Urinary bladder (tissue), 4 donors: ENCODE results near the gene TXNDC11. TPM values are rescaled to one million over a fixed set of nuclear protein-coding genes. Genes with fewer than 3 reads are reported as not detected.

Experiments
- DNase-seq: peaks from one replicate; pipeline ENCODE4 v3.0.0-alpha.2; 2015; ENCODE audit errors: extremely low spot score
- H3K27ac ChIP-seq: one replicate; pipeline ENCODE4 v1.5.1; 2013; ENCODE audit warnings: low read depth, mild to moderate bottlenecking, moderate library complexity
- H3K36me3 ChIP-seq: one replicate; pipeline ENCODE4 v1.6.1; 2013; ENCODE audit warnings: mild to moderate bottlenecking, moderate library complexity; ENCODE audit not compliant: insufficient read depth
- H3K4me1 ChIP-seq: one replicate; pipeline ENCODE4 v1.6.1; 2013; ENCODE audit warnings: mild to moderate bottlenecking, moderate library complexity; ENCODE audit not compliant: insufficient read depth
- H3K4me3 ChIP-seq: one replicate; pipeline ENCODE4 v1.5.1; 2013; ENCODE audit warnings: low read depth, low read length
- WGBS: extraction: QIAGEN DNeasy Blood & Tissue Kit; methylation state at CpG from one replicate; pipeline ENCODE4 v1.1.7; 2013; 5-methylcytosine and 5-hydroxymethylcytosine counted together
- polyA plus RNA-seq: library from polyadenylated mRNA; stranded (reverse); fragments of 200-250 nt; gene quantifications from one replicate; pipeline ENCODE4 v1.2.3, GENCODE V29; 2013
- total RNA-seq: library from RNA; depleted of rRNA; stranded (reverse); fragments of >200 nt; gene quantifications from one replicate; pipeline ENCODE4 v1.2.3, GENCODE V29; 2014
- donor health status: healthy with polysubstance abuse.
- donor health status: healthy.

TXNDC11 gene
- total and polyA plus RNA-seq, 2 donors = 22.7 to 39.1 TPM

GRCh38 chr16:11677451-11677951, 65.2 kb downstream of the TXNDC11 start:
- 62% methylated on average over 9 of the region's 9 CpGs for WGBS
- Histone ChIP-seq H3K4me1 (peaks cover 1% of the 10 kb centered on the region), H3K36me3 (peaks cover 2% of the 10 kb centered on the region), H3K4me3 (no peak overlapping the region), H3K27ac (peak overlapping the region; percentile 53)
- DNase-seq = no peak

DNA sequence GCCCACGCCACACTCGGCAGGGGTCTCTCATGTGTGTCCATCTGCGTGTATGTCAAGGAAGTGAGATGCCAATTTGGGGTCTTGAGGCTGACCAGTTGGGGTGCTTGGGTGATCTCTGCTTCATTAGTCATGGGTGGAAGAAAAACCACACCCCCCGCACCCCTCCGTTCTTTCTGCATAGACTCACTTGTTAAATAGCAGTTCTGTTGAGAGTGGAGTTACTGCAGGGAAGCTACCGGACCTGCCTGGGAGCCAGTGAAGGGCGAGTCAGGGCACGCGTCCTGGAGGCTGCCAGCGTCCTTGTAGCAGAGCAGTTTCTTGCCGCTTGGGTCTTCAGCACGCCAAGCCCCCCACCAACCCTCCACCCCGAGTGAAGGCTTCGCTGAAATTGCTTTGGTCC, 65.9 kb downstream of the TXNDC11 start:
- H3K4me1 ChIP-seq = peaks cover 1% of the 10 kb centered on the region
- peaks cover 2% of the 10 kb centered on the region for H3K36me3 ChIP-seq
- WGBS = 79% methylated on average over 14 of the region's 14 CpGs
- no peak overlapping the region for H3K4me3 ChIP-seq
- no peak for DNase-seq
- peak overlapping the region; percentile 34 for H3K27ac ChIP-seq

DNA sequence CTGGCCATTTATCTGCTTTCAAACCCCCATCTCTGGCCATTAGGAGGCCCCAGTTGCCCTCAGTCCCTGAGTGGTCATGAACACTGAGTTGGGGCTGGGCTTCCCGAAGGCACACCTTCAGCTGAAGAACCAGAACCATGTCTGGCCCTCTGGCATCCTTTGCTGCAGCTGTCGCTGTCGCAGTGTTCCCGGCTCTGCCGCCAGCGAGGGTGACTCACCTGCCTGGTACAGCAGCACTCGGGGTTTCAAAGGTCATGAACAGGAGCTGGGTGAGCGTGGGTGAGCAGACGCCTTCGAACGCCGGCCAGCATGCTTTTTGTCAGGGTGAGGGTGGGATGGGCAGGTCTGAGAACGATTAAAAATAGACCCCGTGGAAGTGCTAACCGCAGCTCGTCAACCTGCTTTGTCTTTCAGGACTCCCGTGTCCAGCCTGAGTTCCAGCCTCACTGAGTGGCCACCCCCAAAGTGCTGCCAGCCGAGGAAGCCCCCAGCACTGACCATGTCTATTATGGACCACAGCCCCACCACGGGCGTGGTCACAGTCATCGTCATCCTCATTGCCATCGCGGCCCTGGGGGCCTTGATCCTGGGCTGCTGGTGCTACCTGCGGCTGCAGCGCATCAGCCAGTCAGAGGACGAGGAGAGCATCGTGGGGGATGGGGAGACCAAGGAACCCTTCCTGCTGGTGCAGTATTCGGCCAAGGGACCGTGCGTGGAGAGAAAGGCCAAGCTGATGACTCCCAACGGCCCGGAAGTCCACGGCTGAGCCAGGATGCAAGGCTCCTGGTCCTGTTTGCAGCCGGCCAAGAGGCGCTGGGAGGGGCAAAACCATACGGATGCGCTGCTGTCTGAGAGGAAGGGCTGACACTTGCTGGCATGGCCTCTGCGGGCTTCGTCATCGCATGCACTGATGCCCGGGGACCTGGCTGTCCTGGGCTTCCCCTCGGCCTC, 66.8 kb downstream of the TXNDC11 start:
- no peak overlapping the region for H3K4me3 ChIP-seq

DNA sequence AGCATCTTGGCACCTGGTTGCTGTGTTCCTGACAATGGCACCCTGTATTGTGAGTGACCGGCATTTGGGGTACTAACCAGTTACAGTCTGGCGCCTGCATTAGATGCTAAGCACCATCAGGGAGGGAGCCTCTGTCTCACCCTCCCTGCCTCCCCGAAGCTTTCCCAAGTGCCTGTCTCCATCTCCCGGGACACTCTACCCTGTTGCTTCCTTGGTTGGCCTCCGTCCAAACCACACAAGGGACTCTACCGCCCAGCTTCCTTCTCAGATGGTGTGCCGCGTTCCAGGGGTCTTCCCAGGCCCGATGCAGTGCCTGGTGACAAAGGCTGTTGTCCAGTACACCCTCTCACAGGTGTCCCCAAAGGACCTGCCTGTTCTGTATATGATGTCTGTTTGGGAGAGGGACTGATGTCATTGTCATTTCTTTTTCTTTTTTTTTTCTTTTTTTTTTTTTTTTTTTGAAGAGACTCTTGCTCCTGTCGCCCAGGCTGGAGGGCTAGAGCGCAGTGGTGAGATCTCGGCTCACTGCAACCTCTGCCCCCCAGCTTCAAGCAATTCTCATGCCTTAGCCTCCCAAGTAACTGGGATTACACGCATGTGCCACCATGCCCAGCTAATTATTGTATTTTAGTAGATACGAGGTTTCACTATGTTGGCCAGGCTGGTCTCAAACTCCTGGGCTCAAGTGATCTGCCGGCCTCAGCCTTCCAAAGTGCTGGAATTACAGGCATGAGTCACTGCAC, 67.7 kb downstream of the TXNDC11 start:
- no peak for DNase-seq
- Histone ChIP-seq H3K4me3 (no peak overlapping the region), H3K36me3 (no peaks in the 10 kb centered on the region), H3K4me1 (peaks cover 2% of the 10 kb centered on the region), H3K27ac (no peak overlapping the region)
- 52% methylated on average over 15 of the region's 15 CpGs for WGBS

More for the DNA sequence above, 66.8 kb downstream of the TXNDC11 start:
- Histone ChIP-seq H3K4me1 (peaks cover 1% of the 10 kb centered on the region), H3K36me3 (peaks cover 2% of the 10 kb centered on the region), H3K27ac (peak overlapping the region; percentile 5)
- WGBS = 84% methylated on average over 42 of the region's 42 CpGs
- no peak for DNase-seq

GRCh38 chr16:11674001-11674817, 68.4 kb downstream of the TXNDC11 start:
- Histone ChIP-seq H3K4me1 (peaks cover 2% of the 10 kb centered on the region), H3K4me3 (no peak overlapping the region), H3K27ac (no peak overlapping the region), H3K36me3 (no peaks in the 10 kb centered on the region)
- DNase-seq = no peak
- WGBS = 79% methylated on average over 25 of the region's 25 CpGs

GRCh38 chr16:11673091-11674000, 69.3 kb downstream of the TXNDC11 start:
- no peak overlapping the region for H3K4me3 ChIP-seq
- no peaks in the 10 kb centered on the region for H3K36me3 ChIP-seq
- peaks cover 2% of the 10 kb centered on the region for H3K4me1 ChIP-seq
- WGBS = 66% methylated on average over 25 of the region's 25 CpGs
- no peak overlapping the region for H3K27ac ChIP-seq
- no peak for DNase-seq

DNA sequence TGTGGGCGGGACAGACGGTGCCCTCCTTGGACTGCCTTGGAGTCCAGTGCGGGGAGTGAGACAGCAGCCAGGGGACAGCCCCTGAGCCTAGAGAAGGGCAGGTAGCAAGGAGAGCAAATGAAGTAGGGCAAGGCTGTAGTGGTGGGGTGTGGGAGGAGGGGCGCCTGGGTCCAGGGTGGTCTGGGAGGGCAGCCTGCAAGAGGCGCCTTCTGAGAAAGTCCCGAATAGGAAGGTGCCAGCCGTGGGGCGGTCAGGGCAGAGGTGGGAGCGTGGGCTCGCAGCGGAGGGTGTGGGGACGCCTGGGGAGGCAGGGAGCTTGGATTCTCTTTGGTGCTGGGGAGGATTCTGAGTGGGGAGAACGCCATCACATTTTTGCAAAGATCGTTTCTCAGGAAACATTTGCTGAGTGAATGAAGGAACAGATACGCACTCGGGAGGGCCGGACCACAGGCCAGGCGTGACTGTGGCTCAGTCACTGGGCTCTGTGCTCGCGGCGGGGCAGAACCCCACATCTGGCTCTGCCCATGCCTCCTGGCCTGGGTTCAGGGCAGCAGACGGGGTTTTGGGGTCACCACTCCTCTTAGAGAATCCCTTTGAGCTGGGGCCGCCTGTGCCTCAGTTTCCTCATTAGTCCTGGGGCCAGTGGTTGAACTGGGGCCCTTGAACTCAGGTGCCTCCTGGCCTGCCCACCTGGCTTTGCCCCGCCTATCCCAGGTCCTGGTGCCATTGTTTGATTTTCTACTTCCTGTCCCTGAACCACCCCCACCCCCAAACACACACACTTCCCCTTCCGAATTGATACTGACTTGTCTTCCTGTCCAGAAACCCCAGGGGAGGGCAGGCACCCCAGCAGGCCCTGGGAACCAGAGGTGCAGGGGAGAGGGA, 70.2 kb downstream of the TXNDC11 start:
- WGBS = 87% methylated on average over 25 of the region's 25 CpGs
- H3K4me1 ChIP-seq = peaks cover 2% of the 10 kb centered on the region
- no peaks in the 10 kb centered on the region for H3K36me3 ChIP-seq
- no peak overlapping the region for H3K4me3 ChIP-seq
- no peak overlapping the region for H3K27ac ChIP-seq
- DNase-seq = no peak

- H3K36me3 ChIP-seq = no peaks in the 10 kb centered on the region
- no peak overlapping the region for H3K4me3 ChIP-seq
- no peak for DNase-seq
- H3K27ac ChIP-seq = no peak overlapping the region
- H3K4me1 ChIP-seq = peaks cover 2% of the 10 kb centered on the region
- WGBS = 88% methylated on average over 8 of the region's 8 CpGs
Measured at GRCh38 chr16:11671676-11672075, 71.0 kb downstream of the TXNDC11 start.

DNA sequence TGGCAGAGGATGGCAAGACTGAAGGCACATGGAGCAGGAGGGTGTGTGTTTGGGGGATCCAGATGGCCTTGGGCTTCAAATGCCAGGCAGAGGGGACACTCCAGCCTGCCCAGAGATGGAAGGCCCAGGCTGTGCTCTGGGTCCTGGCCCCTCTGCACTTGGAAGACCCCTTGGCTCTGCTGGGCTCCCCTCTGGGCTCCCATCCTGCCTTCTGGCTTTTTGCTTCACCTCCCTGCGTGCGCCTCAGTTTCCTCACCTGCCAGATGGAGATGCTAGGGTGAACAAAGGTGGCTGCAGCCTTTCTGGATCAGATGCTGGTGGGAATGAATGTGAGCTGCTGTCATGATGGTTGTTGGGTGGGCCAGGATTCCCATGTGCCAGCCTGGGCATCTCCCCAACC, 71.4 kb downstream of the TXNDC11 start:
- no peak for DNase-seq
- no peak overlapping the region for H3K4me3 ChIP-seq
- H3K4me1 ChIP-seq = peaks cover 2% of the 10 kb centered on the region
- WGBS = 98% methylated on average over 2 of the region's 2 CpGs
- no peaks in the 10 kb centered on the region for H3K36me3 ChIP-seq
- H3K27ac ChIP-seq = no peak overlapping the region

DNA sequence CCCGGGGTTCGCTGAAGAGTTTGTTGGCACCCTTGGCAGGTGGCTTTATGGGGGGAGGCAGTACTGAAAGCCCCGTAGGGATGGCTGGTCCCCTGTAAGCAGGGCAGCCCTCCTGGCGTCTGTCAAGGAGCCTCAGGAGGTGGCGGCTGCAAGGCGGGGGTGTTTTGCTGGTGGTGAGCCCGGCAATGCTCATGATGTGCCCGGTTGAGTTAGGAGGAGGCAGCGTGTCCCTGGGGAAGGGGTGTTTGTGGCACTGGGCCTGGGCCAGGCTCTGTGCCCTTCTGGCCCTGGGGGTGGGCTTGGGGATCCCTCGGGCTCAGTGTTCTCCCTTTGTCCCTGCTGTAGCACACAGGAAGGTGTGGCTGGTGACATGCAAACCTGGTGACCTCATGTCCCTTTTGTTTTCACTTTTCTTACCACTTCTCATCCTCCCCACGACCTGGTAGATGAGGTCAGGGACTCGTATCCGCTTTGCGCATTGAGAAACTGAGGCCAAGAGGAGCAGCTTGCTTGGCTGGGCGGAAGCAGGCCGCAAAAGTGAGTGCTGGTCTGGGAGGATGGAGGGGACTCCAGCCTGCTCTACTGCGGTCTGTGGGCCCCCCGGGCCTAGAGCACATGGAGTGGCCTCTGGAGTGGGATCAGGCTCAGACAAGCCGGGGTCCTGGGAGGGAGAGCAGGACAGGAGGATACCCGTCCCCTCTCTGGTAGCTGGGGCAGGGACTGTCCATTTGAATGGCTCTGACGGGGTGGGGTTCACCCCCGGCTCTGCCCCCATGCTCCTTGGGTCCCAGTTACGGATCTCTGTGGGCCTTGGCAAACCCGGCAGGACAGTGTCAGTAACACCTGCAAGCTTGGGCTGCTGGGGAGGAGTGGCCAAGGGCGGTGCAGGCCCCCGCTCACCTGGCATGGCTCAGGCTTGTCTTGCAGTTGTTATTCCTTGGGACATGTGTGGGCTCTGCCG, 72.2 kb downstream of the TXNDC11 start:
- no peaks in the 10 kb centered on the region for H3K36me3 ChIP-seq
- 65% methylated on average over 27 of the region's 27 CpGs for WGBS
- no peak overlapping the region for H3K4me3 ChIP-seq
- peak overlapping the region; percentile 42 for H3K27ac ChIP-seq
- no peak for DNase-seq
- H3K4me1 ChIP-seq = peaks cover 2% of the 10 kb centered on the region
